Activated CD8-positive, alpha-beta memory T cell treated with anti-CD3 and anti-CD28 coated beads, Interleukin-2, amount 50 U/mL, for 1 hour (primary cell): ENCODE measurements around the gene NDUFS8.

Source experiments
- DNase-seq: peaks from one replicate; pipeline ENCODE4 v3.0.0-alpha.2; 2020; ENCODE audit errors: extremely low read depth

Gene NDUFS8

DNA sequence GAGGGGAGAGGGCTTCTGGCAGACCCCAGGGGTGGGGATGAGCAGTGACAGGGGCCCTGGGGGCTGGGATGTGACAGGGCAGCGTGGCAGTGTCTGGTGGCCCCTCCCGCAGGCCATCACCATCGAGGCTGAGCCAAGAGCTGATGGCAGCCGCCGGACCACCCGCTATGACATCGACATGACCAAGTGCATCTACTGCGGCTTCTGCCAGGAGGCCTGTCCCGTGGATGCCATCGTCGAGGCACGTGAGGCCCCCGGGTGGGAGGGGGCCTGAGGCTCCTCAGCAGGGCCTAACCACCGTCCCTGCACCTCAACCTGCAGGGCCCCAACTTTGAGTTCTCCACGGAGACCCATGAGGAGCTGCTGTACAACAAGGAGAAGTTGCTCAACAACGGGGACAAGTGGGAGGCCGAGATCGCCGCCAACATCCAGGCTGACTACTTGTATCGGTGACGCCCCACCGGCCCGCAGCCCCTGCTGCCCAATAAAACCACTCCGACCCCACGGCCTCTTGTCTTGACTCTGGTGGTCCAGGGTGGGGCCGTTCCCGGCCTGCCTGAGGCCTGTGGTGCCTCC, 5.7 kb downstream of the NDUFS8 start:
- no peak for DNase-seq

DNA sequence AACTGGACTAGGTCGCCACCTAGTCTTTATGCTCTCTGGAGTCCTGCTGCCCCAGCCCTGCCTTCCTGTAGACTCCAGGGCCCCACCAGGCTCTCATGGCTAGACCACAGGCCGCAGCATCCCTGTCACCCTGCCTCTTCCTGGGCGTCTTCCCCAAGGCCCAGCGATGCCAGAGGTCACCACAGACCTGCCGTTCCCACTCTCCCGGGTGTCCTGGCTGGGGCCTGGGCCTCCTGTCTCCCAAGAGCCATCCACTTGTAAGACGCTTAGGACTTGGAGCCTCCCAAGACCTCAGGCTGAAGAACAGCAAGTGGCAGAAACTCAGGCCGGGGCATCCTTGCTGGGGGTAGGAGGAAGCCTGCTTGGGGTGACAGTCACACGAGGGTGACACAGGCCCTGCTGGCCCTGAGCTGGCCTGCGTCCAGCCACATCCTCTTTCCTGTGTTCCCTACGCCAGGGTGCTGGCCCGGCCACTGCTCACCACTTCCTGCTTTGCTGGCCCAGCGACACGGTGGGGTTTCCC, 6.3 kb downstream of the NDUFS8 start:
- DNase-seq, result no peak

DNA sequence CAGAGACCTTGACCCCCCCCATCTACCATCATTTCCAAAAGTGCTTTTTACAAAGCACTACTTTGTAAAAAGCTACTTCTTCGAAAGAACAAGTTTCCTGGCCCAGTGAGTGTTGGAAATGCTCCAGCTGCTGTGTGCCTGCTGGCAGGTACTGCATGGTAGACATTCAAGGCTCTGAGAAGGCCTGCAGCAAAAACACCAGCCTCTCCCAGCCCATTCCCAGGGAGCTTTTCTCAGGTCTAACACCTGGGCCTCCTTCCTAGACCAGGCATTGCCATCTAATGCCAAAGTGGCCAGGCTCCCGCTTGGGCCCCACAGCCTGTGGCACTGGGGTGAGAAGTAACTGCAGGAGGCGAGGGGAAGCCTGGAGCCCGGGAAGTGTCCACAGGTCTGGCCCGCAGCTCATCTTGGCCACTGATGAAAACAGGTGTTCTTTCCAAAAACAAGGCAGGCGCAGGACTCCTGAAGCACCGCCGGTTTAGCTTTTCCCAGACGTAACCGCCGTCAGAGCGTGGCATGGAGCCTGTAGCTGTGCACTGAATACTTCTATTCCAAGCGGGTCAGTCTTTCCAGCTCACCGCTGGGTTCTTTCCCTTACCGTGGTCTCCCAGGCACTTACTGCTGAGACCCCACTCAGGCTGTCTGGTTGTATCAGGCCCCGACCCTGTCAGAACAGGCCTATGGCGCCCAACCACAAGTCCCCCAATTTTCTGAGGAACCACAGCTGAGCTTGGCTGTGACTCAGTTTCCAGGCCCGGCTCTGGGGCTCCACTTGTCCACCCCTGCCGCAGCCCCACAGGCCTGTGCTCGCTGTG, 7.1 kb downstream of the NDUFS8 start:
- DNase-seq, result no peak

DNA sequence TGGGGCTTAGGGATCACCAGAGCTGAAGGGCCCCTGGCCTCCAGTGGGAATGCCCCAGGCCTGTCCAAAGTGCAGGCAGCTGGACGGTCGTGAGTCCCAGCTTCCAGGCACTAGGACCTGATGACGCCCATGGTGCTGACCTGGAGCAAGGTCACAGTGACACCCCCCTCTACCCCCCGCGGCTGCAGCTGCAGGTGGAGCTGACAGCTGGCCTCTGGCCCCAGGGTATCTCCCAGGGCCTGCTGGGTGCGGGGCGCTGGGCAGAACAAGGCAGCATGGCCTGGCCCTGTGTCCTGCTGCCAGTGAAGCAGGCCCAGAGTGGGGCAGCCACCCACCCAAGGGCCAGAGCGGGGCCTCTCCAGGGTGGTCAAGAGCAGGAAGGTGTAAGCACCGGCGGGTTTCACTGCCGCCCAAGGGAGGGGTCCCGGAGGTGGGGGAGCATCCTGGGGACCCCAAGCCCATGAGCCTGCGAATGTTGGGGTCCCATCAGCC, 7.8 kb downstream of the NDUFS8 start:
- no peak for DNase-seq

DNA sequence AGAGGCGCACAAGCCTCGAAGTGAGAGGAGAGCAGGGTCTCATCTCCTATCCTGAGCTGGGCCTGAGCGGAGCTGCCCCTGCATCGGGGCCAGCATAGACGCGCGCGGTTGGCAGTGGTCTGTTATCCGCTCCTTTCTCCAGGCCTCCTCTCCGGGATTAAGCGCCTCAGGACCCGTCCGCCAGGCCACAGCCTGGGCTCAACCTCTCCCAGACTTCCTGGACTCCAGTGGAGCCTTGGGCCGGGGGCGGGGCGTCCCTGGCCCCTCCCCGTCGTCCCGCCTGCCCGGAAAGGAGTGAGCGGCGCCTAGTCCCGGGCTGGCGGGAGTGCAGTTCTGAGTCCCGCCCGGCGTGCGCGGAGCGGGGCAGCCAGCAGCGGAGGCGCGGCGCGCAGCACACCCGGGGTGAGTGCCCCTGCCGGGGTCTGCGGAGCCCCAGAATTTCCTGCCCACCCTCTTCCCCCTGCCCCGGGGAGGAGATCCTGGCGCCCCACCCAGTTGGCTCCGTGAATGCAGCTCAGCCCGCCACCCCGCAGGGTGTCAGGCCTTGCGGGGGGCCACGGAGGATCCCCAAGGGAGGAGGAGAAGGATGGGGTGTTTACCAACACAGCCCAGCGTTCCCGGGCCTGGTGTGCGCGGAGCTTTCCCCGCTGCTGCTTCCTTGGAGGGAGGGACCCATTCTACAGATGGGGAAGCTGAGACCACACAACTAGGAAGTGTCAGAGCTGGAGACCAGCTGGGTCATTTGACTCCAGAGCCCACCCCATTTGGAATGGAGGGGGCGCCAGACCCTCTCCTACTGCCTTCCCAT, 8.4 kb downstream of the NDUFS8 start, which contains the start of gene TCIRG1:
Gene TCIRG1 (plus strand): TSS at position 308 of the 808 bp plus-strand sequence. CDS start 2,247 bp downstream, outside the sequence.
- DNase-seq, result no peak

DNA sequence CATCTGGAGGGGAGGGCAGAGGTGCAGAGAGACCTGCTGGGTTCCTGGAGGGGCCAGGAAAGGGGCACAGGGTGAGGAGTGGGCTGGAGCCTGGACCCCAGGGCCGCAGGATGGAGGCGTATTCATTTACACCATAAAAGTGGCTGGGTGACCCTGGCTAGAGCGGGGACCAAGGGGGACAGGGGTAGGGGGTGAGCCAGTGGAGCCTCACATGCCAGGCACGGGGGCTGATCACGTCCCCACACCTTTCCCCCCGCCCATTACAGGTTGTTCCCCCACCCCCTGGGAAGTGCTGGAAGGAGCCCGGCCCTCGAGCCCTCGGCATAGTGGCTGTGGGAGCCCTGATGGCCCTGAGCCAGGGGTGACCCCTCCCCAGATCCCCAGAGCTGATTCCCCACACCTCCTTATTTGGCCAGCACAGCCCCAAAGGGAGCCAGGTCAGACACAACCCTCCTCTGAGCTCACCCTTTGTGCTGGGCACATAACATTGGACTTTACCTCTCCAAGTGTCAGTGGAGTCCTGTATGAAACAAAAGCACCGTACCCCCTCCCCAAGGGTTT, 9.1 kb downstream of the NDUFS8 start:
- no peak for DNase-seq

DNA sequence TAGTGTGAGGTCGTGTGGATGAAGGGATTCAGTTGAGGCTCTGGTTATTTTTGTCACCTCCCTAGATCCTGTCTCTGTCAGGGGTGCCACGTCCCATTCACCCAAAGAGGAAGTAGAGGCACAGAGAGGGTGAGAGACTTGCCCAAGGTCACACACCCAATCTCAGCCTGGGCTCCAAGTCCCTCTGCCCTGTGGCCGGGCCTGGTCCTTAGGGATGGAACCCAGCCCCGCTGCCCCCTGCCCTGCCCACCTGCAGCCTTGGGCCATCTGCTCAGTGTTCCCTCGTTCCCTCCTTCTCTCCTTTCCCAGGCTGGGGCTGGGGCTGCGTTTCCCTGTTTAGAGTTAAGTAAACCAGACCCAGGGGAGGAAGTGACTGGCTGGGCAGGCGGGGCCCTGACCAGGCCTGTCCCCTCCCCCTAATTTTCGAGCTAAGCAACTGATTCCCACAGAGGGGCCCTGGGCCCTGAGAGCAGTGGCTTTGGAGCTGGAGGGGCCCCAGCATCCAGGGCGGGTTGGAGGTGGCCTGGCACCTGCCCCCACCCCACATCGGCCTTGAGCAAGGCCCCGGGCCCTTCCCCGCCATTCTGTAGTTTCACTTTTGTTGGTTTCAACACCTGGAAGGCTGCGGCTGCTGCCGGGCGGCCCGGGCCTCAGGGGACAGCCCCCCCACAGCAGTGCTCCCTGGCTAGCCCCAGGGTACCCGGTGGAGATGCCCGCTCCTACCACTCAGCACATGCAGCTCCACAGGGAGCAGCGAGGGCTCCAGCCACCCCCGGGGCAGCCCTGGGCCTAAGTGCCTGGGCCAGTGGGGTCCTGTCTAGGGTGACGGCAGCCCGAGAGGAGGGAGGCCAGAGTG, 9.8 kb downstream of the NDUFS8 start:
- DNase-seq, result no peak

DNA sequence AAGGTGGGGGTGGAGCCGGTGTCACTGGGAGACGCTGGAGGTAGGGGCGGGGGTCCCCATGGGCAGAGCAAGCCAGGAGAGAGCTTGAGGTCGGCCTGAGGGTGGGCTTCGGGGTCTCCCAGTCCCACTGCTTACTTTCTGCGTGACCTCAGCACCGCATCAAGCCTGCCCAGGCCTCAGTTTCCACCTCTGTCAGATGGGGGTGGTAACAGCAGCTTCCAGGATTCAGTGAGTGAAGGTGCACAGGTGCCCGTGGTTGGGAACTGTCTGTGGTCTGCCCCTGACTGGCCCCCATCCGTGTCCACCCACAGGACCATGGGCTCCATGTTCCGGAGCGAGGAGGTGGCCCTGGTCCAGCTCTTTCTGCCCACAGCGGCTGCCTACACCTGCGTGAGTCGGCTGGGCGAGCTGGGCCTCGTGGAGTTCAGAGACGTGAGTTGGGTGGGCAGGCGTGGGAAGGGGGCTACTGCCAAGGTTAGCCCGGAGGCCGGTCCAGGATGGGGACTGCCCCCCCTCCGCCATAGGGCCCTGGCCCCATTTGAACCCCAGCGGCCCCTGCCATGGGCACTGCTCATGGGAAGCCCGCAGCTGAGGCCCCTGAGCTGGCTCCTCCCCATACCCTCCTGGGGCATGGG, 10.6 kb downstream of the NDUFS8 start:
- no peak for DNase-seq

DNA sequence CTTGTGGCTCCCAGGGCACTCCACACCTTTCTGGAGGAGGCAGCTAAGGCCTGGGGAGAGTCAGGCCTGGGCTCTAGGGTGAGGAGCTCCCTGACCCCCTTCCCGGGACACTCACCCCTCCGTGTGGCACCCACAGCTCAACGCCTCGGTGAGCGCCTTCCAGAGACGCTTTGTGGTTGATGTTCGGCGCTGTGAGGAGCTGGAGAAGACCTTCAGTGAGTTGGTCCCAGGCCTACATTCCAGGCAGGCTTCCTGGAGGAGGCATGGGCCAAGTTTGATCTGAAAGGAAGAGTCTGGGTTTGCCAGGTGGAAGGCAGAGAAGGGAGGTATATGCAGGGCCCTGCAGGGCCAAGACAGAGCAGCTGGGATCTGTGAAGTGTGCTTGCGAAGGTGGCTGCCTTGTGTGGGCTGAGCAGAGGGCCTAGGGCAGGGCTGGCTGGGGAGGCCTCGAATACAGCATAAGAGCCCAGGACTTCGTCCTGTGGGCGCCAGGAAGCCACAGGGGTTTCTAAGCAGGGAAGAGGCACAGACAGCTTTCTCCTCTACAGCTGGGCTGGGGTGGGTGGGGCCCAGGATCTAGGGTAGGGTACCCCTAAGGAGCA, 11.2 kb downstream of the NDUFS8 start:
- no peak for DNase-seq

DNA sequence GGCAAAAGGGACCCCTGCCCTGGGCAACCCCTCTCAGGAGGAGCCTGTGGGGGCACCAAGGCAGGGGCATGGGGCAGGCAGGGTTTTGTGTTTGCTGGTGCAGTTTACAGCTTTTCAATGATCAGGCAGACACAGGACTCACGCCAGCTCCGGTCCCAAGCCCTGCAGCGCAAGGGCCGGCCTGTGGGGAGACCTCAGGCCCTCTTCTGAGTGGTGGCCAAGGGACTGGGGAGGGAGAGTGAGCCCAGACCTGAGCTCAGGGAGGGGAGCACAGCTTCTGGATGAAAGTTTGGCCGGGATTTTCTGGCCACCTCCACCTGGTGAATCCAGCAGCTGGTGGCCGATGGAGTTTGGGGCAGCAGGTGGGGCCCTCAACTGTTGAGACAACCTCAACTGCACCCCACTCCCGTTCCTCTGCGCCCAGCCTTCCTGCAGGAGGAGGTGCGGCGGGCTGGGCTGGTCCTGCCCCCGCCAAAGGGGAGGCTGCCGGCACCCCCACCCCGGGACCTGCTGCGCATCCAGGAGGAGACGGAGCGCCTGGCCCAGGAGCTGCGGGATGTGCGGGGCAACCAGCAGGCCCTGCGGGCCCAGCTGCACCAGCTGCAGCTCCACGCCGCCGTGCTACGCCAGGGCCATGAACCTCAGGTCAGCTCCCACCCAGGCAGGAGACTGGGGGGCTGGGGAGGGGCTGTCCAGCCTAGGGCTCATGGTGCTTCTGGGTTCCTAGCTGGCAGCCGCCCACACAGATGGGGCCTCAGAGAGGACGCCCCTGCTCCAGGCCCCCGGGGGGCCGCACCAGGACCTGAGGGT, 11.9 kb downstream of the NDUFS8 start:
- DNase-seq, result no peak

DNA sequence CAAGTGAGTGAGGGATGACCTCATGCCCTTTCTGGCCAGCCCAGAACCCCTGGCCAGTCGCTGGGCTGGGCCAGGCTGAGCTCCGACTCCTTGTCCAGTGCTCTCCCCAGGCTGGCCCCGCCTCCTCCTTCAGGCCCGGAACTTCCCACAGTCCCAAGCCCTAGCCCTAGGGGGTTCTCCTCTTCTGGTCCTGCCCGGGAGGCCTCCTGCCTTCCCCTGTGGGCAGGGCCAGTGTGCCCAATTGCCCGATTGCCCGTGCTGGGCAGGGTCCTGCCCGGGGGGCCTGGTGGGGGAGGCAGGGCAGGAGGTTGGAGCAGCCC, 12.5 kb downstream of the NDUFS8 start:
- DNase-seq, result no peak

DNA sequence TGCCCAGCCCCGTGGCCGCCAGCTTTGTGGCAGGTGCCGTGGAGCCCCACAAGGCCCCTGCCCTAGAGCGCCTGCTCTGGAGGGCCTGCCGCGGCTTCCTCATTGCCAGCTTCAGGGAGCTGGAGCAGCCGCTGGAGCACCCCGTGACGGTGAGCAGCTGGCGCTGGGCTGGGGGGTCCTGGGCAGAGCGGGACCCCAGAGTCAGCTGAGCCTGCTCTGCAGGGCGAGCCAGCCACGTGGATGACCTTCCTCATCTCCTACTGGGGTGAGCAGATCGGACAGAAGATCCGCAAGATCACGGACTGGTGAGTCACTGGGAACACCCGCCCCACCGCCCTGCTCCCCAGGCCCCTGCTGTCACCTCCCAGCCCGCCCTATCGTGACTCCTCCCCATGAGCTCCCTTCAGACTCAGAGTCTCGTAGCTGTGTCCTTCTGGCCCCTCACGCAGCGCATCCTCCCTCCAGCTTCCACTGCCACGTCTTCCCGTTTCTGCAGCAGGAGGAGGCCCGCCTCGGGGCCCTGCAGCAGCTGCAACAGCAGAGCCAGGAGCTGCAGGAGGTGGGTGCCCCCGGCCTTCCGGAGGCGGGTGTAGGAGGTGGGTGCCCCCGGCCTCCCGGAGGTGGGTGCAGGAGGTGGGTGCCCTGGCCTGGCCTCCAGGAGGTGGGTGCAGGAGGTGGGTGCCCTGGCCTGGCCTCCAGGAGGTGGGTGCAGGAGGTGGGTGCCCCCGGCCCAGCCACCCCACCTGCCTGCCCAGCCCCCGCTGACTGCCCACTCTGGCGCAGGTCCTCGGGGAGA, 13.1 kb downstream of the NDUFS8 start:
- DNase-seq, result no peak

DNA sequence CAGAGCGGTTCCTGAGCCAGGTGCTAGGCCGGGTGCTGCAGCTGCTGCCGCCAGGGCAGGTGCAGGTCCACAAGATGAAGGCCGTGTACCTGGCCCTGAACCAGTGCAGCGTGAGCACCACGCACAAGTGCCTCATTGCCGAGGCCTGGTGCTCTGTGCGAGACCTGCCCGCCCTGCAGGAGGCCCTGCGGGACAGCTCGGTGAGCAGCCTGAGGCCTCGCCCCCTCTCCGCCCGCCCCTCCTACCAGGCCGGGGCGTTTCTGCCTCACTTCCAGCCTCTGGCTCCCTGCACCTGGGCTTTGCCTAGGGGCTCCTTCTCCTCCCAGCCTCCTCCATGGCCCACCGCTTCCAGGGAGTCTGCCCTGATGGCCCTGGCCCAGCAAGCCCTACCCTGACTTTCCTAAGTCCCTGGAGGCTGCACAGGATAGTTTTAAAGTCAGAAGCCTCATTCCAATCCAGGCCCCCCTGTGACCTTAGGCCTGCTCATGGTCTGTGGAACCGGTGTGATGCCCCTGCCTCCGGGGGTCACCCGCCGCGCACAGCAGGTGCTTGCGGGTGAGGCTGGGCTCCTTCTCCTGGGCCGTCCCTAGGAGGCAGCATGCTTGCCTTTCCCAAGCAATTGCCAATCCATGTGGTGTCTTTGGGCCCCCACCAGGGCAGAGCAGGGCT, 13.8 kb downstream of the NDUFS8 start:
- DNase-seq, result no peak

DNA sequence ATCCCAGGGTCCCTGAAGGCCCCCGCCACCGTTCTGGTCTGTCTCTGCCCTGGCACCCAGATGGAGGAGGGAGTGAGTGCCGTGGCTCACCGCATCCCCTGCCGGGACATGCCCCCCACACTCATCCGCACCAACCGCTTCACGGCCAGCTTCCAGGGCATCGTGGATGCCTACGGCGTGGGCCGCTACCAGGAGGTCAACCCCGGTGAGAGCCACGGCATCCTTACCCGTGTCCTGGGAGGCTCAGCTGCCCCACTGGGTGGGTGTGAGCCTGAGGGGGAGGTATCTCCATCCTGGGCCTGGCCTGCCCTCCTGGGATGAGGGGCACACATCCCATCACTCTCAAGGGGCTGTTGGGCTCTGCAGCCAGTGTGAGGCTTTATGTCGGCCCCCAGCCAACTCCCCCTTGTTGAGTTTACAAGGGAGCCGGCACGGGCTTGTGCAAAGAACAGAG, 14.4 kb downstream of the NDUFS8 start:
- DNase-seq, result no peak

DNA sequence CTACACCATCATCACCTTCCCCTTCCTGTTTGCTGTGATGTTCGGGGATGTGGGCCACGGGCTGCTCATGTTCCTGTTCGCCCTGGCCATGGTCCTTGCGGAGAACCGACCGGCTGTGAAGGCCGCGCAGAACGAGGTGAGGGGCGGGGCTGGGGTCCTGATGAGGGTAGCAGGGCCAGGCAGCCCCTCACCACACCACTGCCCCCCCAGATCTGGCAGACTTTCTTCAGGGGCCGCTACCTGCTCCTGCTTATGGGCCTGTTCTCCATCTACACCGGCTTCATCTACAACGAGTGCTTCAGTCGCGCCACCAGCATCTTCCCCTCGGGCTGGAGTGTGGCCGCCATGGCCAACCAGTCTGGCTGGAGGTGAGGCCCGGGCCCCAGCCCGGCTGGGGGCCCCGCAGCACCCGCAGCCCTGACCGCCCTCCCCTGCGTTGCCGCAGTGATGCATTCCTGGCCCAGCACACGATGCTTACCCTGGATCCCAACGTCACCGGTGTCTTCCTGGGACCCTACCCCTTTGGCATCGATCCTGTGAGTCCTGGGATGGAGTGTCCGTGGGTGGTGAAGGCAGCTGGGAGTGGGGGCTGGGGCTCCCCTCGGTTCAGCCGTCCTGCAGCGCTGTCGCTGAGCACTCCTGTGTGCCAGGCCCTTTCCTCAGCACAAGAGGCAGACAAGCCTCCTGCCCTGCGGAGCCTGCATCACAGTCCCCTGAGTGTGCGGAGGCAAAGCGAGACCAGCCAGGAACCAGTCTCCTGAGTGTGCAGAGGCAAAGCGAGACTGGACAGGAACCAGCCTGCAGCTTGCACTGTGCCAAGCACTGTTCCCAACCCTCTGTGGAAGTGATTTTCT, 17.2 kb downstream of the NDUFS8 start:
- DNase-seq, result no peak

DNA sequence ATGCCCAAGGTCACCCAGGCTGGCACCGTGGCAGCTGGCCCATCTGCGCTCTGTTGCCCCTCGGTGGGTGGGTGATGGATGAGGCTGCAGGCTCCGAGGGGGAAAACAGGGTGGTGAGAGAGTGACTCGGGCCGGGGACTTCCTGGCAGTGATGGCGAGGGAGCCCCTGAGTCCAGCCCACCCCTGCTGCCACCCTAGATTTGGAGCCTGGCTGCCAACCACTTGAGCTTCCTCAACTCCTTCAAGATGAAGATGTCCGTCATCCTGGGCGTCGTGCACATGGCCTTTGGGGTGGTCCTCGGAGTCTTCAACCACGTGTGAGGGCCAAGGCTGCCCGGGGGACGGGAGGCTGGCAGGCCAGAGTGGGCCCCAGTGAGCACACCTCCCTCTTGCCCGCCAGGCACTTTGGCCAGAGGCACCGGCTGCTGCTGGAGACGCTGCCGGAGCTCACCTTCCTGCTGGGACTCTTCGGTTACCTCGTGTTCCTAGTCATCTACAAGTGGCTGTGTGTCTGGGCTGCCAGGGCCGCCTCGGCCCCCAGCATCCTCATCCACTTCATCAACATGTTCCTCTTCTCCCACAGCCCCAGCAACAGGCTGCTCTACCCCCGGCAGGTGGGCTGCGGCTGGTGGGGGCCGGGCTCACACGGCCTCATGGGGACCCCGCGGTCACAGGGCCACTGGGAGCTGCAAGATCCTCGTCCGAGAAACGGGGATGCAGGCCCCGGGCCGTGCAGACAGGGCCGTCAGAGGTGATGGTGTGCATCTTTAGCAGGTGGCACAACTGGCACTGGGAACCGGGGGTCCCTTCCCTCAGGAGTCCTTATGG, 18.4 kb downstream of the NDUFS8 start:
- DNase-seq, result no peak
